ENCODE data around the gene APLP1. TPM values are rescaled to one million over a fixed set of nuclear protein-coding genes. Genes with fewer than 3 reads are reported as not detected.
"Not testable (repeated sequence)": the region's sequence is repeated elsewhere in the genome, so short reads cannot be mapped to it uniquely, and the experiment has no call there.

Gene APLP1
- total RNA-seq, 1 donor from 2014 or later, result 10.4 TPM

- peak; percentile 89 for DNase-seq (ENCODE audit: low read depth)
Observed at GRCh38 chr19:35882114-35882832, 13.9 kb downstream of the APLP1 start.

- DNase-seq (ENCODE audit: low read depth), result no peak
Observed at GRCh38 chr19:35883882-35884281, 15.5 kb downstream of the APLP1 start.

DNA sequence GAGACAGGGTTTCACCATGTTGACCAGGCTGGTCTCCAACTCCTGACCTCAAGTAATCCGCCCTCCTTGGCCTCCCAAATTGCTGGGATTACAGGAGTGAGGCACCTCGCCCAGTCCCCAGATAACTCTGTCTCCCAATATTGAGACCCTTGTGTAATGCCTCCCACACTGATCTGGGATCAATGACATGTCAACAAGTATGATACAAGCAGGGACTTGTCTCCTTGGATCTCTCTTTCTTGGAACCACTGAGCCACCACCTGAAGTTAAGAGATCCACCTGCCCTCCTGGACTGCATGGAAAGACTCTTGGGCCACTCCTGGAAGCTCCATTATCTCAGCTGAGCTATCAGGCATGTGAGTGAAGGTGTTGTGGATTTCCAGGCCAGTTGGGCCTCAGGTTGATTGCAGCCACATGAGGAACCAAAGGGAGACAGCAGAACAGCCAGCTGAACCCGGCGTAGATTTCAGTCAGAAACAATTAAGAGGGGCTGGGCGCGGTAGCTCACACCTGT lies 16.9 kb downstream of the APLP1 start:
- no peak for DNase-seq (ENCODE audit: low read depth)

DNA sequence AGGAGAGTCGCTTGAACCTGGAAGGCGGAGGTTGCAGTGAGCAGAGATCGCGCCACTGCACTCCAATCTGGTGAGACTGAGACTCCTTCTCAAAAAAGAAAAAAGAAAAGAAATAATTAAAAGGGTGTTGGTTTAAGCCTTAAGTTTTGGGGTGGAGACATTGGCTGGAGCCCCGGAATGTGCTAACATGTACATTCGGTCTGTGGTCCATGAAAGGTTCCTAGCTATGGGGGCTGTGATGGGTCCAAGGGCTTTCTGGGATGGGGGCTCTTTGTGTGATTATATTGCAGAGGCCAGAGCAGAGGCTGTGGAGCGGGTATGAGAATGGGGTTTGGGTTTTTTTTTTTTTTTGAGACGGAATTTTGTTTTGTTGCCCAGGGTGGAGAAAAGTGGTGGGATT lies 17.5 kb downstream of the APLP1 start:
- no peak for DNase-seq (ENCODE audit: low read depth)

GRCh38 chr19:35887197-35887596 lies 18.8 kb downstream of the APLP1 start:
- no peak for DNase-seq (ENCODE audit: low read depth)

- DNase-seq (ENCODE audit: low read depth), result no peak
Observed at GRCh38 chr19:35888398-35888797, 20.0 kb downstream of the APLP1 start.

GRCh38 chr19:35889370-35890112 lies 21.2 kb downstream of the APLP1 start:
- DNase-seq (ENCODE audit: low read depth), result no peak

GRCh38 chr19:35890113-35890650 lies 21.8 kb downstream of the APLP1 start:
- DNase-seq (ENCODE audit: low read depth), result no peak

GRCh38 chr19:35891819-35892218 lies 23.4 kb downstream of the APLP1 start:
- not testable (repeated sequence) for DNase-seq (ENCODE audit: low read depth)

- DNase-seq (ENCODE audit: low read depth), result no peak
Observed at GRCh38 chr19:35894342-35894741, 26.0 kb downstream of the APLP1 start.

DNA sequence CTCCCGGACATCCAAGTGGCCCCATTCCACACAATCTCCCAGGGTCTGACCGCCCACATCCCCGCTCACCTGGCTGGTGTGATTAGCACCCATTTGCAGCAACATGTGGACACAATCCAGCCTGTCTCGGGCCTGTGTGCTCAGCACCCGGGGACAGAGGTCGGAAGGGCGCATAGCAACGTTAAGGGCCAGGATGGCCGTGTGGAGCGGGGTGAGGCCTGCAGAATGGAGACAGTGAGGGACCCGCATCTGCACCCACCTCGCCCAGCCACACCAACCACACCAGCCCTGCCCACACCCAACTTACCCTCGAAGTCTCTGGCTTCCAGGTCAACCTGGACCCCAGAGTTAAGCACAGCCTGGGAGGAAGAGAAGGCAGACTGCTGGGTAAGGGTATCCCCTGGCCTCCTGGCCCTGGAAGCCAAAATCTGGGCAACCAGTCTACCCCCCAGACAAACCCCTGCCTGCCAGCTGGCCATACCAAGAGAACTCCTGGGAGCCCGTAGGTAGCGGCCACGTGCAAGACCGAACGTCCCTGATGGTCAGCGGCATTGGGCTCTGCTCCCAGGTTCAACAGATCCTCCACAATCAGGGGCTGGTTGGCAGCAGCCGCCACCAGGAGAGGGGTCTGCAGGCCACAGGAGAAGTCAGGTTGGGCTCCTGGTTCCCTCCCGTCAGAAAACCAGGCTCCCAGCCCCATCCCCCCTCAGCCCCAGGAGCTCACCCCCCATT lies 27.7 kb downstream of the APLP1 start:
- DNase-seq (ENCODE audit: low read depth), result no peak

DNA sequence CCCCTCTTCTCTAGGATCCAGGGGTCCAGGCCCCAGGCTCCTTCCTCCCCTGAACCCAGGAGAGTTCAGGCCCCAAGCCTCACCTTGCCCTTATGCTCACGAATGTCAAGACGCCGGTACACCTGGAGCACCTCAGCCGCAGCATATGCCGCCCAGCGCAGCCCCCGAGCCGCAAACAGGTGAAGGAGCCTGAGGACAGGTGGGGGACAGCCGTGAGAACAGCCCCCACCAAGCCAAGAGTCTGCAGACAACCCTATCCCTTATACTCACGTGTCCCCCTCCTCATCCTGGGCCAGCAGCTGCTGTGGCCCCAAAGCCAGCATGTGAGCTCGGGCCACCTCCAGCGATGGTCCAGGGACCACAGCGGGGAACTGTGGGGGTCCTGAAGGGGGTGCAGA lies 28.3 kb downstream of the APLP1 start:
- DNase-seq (ENCODE audit: low read depth), result no peak

- no peak for DNase-seq (ENCODE audit: low read depth)
Observed at GRCh38 chr19:35897706-35898451, 29.5 kb downstream of the APLP1 start.

GRCh38 chr19:35898499-35898809 lies 30.1 kb downstream of the APLP1 start:
- no peak for DNase-seq (ENCODE audit: low read depth)

DNA sequence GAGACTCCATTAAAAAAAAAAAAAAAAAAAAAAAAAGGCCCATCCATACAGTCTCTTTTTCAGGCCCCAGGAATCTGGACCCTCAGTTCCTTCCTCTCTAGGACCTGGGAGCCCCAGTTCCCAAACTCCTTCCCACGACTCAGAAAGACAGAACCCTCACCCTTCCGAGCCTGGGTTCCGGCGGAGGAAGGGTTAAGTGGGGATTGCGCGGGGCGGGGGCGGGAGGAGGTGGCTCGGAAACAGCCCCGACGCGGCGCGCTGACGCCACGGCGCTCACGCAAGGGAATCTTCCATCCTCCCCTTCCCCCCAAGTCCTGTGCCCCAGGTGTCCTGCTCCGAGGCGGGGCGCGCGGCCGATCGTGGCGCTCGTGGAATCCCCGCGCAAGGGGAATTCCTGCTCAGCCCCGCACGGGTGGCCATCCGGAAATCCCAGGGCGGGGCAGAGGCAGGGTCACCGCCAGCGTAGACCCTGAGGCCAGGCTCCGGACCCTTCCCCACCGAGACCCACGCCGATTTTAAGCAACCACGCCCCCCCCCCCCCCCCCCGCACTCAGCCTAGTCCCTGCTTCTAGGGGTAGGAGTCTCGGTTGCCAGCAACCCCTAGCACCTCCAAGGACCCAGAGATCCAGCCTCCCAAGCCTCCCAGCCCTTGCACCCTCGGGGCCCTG lies 31.3 kb downstream of the APLP1 start:
- peak; percentile 83 for DNase-seq (ENCODE audit: low read depth)

DNA sequence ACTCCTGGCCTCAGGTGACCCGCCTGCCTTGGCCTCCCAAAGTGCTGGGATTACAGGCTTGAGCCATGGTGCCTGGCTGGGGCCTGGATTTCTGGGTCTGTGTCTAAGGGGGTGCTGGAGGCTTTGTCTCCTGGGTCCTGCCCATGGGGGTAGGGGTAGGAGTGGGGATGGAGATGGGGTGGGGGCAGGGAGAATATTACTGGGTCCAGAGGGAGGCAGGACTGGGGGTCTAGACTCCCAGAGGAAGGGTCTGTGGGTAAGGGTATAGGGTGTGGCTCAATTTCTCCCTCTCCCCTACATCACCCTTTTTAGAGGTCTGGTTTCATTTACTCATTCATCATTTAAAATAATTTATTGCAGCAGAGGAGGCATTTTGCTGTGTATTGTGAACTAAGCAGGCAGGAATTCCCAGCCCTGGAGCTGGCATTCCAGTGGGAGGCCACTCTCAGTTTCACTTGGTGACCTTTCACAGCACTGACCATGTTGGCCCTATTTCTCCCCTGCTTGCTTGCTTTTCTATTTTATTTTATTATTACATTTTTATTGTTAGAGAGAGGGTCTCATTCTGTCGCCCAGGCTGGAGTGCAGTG lies 32.8 kb downstream of the APLP1 start:
- DNase-seq (ENCODE audit: low read depth), result peak; percentile 39

DNA sequence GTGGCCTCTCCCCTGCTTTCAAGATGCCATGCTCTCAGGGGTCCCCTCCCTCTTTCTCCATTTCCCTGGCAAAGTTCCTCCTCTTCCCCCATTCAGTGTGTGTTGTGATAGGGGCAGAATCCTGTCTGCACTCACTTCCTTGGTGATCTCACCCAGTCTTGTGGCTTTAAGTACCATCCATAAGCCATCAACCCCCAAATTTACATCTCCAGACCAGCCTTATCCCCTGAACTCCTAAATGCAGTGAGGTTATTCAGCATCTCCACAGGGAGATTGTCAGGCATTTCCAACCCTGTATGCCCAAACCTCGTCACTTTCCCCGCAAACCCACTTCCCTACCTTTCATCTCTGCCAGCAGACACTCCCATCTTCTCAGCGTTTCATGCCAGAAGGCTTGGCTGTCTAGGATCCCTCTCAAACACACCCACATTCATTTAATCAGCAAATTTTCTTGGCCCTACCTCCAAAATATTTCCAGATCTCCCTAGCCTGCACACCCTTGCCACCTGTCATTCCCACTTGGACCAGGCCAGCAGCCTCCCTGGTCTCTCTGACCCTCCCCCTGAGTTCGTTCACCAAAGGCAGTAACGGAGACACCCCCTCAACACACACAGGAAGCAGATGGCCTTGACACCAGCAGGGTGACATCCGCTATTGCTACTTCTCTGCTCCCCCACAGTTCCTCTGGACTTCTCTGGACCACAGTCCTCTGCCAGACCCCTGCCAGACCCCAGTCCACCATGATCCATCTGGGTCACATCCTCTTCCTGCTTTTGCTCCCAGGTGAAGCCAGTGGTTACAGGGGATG lies 33.7 kb downstream of the APLP1 start, which contains the start of gene HCST:
Gene HCST (plus strand): TSS at position 676 of the 808 bp plus-strand sequence. CDS start 65 bp downstream, at position 741.
- no peak for DNase-seq (ENCODE audit: low read depth)

DNA sequence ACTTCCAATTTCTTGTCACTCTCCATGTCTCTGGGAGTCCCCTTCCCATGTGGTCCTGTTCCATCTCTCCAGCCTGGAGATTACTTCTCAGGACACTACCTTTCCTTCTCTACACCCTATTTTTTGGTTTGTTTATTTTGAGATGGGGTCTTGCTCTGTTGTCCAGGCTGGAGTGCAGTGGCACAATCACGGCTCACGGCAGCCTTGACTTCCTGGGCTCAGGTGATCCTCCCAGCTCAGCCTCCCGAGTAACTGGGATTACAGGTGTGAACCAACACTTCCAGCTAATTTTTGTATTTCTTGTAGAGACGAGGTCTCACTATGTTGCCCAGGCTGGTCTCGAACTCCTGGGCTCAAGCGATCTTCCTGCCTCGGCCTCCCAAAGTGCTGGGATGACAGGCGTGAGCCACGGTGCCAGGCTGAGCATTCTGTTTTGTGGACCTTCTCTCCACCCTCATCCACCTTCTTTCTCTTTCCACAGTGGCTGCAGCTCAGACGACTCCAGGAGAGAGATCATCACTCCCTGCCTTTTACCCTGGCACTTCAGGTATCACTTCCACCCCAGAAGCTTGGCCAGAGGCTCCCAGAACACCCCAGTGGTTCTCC lies 34.6 kb downstream of the APLP1 start:
- no peak for DNase-seq (ENCODE audit: low read depth)
